Left lung (tissue), 10 donors: ENCODE data around the gene AFF1. TPM values are rescaled to one million over a fixed set of nuclear protein-coding genes. Genes with fewer than 3 reads are reported as not detected.

ENCODE experiments used
- ATAC-seq: fragments of 200-7000 bp; cut with Tn5 transposase; one replicate; pipeline ENCODE4 v1.9.1; 2020; ENCODE audit warnings: moderate library complexity
- DNase-seq, 4 donors: peaks; one replicate each; pipeline ENCODE4 v3.0.0-alpha.2; 2013 to 2020
- H3K27ac ChIP-seq, 2 donors: fragments of 200-600 bp; sonication (generic) in 1 of 2; one replicate each; pipeline versions ENCODE4 v1.5.0 to v1.8.0; 2020 to 2021
- H3K27me3 ChIP-seq, 2 donors: fragments of 200-600 bp; sonication (generic) in 1 of 2; one replicate each; pipeline versions ENCODE4 v1.5.0 to v1.8.0; 2020 to 2021
- H3K36me3 ChIP-seq, 2 donors: fragments of 200-600 bp; sonication (generic) in 1 of 2; one replicate each; pipeline versions ENCODE4 v1.5.0 to v1.8.0; 2020 to 2021
- H3K4me1 ChIP-seq, 2 donors: fragments of 200-600 bp; one replicate each; pipeline ENCODE4 v1.8.0; 2021
- H3K4me3 ChIP-seq, 2 donors: fragments of 200-600 bp; sonication (generic) in 1 of 2; one replicate each; pipeline versions ENCODE4 v1.5.0 to v1.8.0; 2020 to 2021; ENCODE audit warnings: mild to moderate bottlenecking in 1 of 2
- H3K9me3 ChIP-seq, 2 donors: fragments of 200-600 bp; sonication (generic) in 1 of 2; one replicate each; pipeline versions ENCODE4 v1.5.0 to v1.8.0; 2020 to 2021
- intact Hi-C, 2 donors: fragments of 100-400 bp; cut with DNase I; formaldehyde crosslinking; loops; one replicate each; pipeline versions ENCODE4 v1.11.2 to v1.14.2; 2022
- polyA plus RNA-seq, 6 donors: library from polyadenylated mRNA; unstranded; fragments of 120-200 nt; gene quantifications; one replicate each; pipeline ENCODE4 v1.2.1, GENCODE V29; 2013; ENCODE audit not compliant: insufficient read length in 6 of 6
- total RNA-seq, 2 donors: library from RNA; stranded (reverse); fragmentation: NEBNext Ultra II Directional; extraction: Animal tissue kit (Norgen Biotek cat#: 25700); gene quantifications; one replicate each; pipeline ENCODE4 v1.2.1, GENCODE V29; 2021
- TF ChIP-seq, protein P1 (sequence below), 2 donors: fragments of 200-600 bp; sonication (generic) in 1 of 2; IDR thresholded peaks; one replicate each; pipeline versions ENCODE4 v1.5.0 to v1.8.0; 2021; ENCODE audit warnings: antibody characterized with exemption in 2 of 2
- donor health status: DM: no; HTN: yes; CAD: no.
- donor health status: DM: no; HTN: no; CAD: no.

AFF1 gene
- total and polyA plus RNA-seq, 8 donors = 40.8 to 86.0 (median 48.1) TPM

DNA sequence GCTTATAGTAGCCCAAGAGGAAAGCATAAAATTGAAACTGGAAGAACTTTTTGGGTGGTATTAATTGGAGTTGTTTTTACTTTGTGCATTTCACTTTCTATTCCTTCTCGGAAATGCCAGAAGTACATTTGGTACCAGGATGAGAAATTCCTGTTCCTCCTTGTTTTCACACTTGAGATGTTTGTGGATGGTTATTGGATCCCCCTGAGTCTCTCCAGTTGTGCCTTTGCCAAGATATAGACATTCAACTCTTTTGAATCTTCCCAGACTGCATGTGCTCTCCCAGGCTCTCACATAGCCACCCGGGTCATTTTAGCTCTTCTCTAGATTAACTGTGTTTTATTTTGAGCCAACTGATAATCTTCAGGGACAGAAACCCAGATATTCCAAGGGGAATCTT, 120.5 kb downstream of the AFF1 start:
- intact Hi-C loops = no loop called here
- no peak overlapping the region for H3K4me3 ChIP-seq
- H3K9me3 ChIP-seq = no peaks in the 10 kb centered on the region
- H3K27me3 ChIP-seq = no peaks in the 10 kb centered on the region
- peak overlapping the region; percentile 29 to 34 for H3K27ac ChIP-seq
- H3K36me3 ChIP-seq = peaks cover 0 to 16% of the 10 kb centered on the region in 2 donors
- TF ChIP-seq, protein P1, sequence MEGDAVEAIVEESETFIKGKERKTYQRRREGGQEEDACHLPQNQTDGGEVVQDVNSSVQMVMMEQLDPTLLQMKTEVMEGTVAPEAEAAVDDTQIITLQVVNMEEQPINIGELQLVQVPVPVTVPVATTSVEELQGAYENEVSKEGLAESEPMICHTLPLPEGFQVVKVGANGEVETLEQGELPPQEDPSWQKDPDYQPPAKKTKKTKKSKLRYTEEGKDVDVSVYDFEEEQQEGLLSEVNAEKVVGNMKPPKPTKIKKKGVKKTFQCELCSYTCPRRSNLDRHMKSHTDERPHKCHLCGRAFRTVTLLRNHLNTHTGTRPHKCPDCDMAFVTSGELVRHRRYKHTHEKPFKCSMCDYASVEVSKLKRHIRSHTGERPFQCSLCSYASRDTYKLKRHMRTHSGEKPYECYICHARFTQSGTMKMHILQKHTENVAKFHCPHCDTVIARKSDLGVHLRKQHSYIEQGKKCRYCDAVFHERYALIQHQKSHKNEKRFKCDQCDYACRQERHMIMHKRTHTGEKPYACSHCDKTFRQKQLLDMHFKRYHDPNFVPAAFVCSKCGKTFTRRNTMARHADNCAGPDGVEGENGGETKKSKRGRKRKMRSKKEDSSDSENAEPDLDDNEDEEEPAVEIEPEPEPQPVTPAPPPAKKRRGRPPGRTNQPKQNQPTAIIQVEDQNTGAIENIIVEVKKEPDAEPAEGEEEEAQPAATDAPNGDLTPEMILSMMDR (IDR thresholded peaks at IDR 0.05) = no peak
- ATAC-seq (no peak), DNase-seq (no peak)
- H3K4me1 ChIP-seq = peaks cover 14 to 72% of the 10 kb centered on the region in 2 donors

DNA sequence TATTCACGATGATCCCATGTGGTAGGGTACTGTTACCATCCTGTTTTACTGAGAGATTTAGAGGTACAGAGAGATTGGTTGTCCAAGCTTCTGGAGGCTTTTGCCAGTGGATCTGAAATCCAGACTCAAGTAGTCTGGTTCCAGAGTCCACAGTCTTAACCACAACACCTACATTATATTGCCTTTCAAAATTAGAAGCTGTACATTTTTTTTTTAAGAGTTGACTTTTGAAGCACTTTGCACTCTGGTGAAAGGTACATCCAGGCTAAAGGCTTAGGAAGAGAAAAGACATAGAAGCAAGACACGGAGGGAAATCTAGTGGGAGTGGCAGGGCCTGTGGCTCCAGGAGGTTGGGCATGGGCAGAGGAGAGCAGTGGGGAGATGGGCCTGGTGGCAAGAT, 122.1 kb downstream of the AFF1 start:
- ATAC-seq = no peak
- Histone ChIP-seq H3K9me3 (no peaks in the 10 kb centered on the region), H3K36me3 (peaks cover 0 to 13% of the 10 kb centered on the region in 2 donors), H3K27ac (no peak overlapping the region), H3K4me1 (peaks cover 14 to 64% of the 10 kb centered on the region in 2 donors), H3K27me3 (no peaks in the 10 kb centered on the region), H3K4me3 (no peak overlapping the region)
- TF ChIP-seq, protein P1 (IDR thresholded peaks at IDR 0.05) = no peak
- no peak for DNase-seq
- intact Hi-C loops = no loop called here

DNA sequence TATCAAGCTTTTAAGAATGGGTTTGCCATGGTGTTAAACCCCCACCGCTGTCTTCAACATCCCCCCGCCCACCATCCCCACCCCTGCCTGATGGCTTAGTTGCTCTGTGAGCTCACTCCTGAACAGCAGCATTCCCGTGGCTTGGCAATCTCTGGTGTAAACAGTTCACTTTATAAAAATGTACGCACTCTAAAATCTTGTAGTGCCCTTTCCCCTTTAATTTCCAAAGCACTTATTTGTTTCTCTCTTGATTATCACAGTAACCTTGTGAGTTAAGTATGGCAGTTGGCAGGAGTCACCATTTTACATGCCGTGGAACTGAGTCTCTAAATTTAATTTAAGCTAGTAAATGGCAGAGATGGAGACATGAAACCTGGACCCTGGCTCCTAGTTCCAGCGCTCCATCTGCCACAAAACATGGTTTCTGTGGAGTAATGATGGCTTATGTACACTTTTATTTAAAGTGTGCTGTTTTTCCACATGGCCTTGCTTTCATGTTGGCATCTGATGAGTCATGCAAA, 123.1 kb downstream of the AFF1 start:
- intact Hi-C loops = no loop called here
- Histone ChIP-seq H3K36me3 (peaks cover 0 to 13% of the 10 kb centered on the region in 2 donors), H3K4me1 (peaks cover 14 to 57% of the 10 kb centered on the region in 2 donors), H3K27me3 (no peaks in the 10 kb centered on the region), H3K27ac (peak overlapping the region; percentile 20 to 28), H3K4me3 (no peak overlapping the region), H3K9me3 (no peaks in the 10 kb centered on the region)
- ATAC-seq (peak; percentile 73), DNase-seq (peak in 1 of 4 donors; percentile 54)
- TF ChIP-seq, protein P1 (IDR thresholded peaks at IDR 0.05) = no peak

DNA sequence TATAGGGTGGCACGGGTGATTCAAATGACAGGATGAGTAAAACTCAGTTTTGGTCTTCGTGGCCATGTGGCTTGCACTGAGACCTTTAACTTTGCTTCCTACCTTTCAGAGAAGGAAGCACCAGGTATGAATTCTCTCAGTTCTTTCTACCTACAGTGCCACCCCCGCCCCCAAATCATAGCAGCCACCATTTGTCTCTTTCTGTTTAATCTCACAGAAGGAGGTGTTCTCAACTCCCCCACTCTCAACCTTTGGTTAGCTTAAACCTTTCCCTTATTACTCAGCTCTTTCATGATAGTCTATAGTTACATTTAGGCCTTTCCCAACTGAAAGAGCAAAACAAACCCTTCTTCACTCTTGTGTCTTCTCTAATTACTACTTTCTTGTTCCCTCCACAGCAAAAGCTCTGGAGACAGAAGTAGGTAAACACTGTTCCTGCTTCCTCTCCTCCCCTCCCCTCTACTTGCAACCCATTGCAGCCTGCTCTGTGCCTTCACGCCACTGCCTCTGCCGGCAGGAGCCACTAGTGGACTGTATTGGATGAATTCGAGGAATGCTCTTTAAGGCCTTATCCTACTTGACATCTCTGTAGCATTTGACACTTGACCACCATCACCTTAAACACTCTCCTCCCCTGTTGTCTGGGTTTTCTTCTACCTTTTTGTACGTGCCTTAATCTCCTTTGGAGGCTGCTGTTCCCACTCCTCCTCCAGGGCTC, 123.7 kb downstream of the AFF1 start:
- Histone ChIP-seq H3K27me3 (no peaks in the 10 kb centered on the region), H3K9me3 (no peaks in the 10 kb centered on the region), H3K4me3 (no peak overlapping the region), H3K4me1 (peaks cover 14 to 51% of the 10 kb centered on the region in 2 donors), H3K27ac (peak overlapping the region; percentile 20 to 28), H3K36me3 (peaks cover 0 to 13% of the 10 kb centered on the region in 2 donors)
- TF ChIP-seq, protein P1 (IDR thresholded peaks at IDR 0.05) = no peak
- ATAC-seq = peak; percentile 86
- intact Hi-C loops = no loop called here
- no peak for DNase-seq

DNA sequence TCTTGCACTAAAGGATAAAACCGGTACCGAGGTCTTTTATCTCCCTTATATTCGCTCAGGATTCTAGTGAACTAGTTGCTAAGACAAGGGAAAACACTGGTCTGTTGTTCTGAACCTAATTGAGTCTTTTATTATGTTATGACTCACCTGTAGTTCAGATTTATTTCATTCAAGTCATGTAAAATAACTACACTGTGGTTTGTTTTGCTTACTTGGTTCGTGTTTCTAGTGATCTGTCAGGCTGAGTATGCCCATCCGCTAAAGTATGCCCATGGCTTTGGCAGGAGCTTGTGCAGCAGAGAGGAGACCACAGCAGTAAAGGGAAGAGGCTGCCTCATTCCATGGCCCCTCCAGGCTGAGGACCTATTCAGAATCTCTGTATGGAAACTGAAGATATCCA, 126.1 kb downstream of the AFF1 start:
- no peaks in the 10 kb centered on the region for H3K9me3 ChIP-seq
- intact Hi-C loops = no loop called here
- DNase-seq = no peak
- no peak overlapping the region for H3K4me3 ChIP-seq
- H3K27ac ChIP-seq = no peak overlapping the region
- TF ChIP-seq, protein P1 (IDR thresholded peaks at IDR 0.05) = no peak
- no peak for ATAC-seq
- peaks cover 8 to 28% of the 10 kb centered on the region in 2 donors for H3K4me1 ChIP-seq
- H3K36me3 ChIP-seq = peaks cover 0 to 13% of the 10 kb centered on the region in 2 donors
- H3K27me3 ChIP-seq = no peaks in the 10 kb centered on the region
